Stomach (tissue), 4 donors: ENCODE data around the gene GPR87.

Experiments
- EP300 ChIP-seq: sonication (generic); formaldehyde crosslinking; IDR thresholded peaks from one replicate; pipeline ENCODE4 v1.6.1; 2017; ENCODE audit warnings: antibody characterized with exemption
- POLR2A ChIP-seq, 4 donors: fragments of 450-650 bp; IDR thresholded peaks; one replicate each; pipeline ENCODE4 v1.6.1; 2016; ENCODE audit warnings: antibody characterized with exemption in 4 of 4, control low read depth in 2 of 4, mild to moderate bottlenecking in 1 of 4, moderate library complexity in 1 of 4
- POLR2AphosphoS5 ChIP-seq, 3 donors: sonication (generic); formaldehyde crosslinking; IDR thresholded peaks; one replicate each; pipeline ENCODE4 v1.6.1; 2016; ENCODE audit warnings: antibody characterized with exemption in 3 of 3
- TF ChIP-seq, protein P1 (sequence below), 7 experiments: fragments of 450-650 bp in 4 of 7; fragments of 200-600 bp in 3 of 7; sonication (generic) in 3 of 7; IDR thresholded peaks; one replicate each; pipeline ENCODE4 v1.5.1; 2016 to 2019; ENCODE audit warnings: antibody characterized with exemption in 7 of 7, control low read depth in 2 of 7, mild to moderate bottlenecking in 1 of 7

DNA sequence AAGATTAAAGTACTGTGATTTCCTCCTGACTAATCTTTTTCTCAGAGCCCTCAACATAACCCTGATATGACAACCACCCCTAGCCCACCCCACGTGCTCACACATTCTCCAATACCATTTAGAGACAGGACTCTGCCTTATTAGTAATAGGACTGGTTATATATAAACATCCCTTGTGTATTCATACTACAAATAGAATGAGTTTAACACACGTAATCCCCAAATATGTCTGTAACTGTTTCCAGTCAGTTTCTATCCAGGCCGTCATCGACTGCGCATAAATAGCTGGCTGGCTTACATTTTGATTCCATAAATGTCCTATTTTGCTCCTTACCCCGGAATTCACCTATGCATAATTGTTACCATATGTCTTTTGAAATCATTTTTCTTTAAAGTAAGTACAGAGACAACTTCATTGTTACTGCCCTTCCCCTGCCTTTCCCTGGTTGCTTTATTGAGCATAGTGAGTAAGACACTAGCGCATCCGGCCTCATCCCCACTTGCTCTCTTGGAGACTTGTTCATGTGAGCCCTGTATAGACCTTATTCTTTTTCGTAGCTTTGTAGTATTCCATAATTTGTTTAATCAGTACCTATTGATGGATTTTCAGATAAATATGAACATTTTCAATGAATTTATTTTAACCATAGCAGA lies 34.8 kb downstream of the GPR87 start:
- TF ChIP-seq POLR2AphosphoS5 (IDR thresholded peaks at IDR 0.05): no peak
- TF ChIP-seq, protein P1, sequence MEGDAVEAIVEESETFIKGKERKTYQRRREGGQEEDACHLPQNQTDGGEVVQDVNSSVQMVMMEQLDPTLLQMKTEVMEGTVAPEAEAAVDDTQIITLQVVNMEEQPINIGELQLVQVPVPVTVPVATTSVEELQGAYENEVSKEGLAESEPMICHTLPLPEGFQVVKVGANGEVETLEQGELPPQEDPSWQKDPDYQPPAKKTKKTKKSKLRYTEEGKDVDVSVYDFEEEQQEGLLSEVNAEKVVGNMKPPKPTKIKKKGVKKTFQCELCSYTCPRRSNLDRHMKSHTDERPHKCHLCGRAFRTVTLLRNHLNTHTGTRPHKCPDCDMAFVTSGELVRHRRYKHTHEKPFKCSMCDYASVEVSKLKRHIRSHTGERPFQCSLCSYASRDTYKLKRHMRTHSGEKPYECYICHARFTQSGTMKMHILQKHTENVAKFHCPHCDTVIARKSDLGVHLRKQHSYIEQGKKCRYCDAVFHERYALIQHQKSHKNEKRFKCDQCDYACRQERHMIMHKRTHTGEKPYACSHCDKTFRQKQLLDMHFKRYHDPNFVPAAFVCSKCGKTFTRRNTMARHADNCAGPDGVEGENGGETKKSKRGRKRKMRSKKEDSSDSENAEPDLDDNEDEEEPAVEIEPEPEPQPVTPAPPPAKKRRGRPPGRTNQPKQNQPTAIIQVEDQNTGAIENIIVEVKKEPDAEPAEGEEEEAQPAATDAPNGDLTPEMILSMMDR (IDR thresholded peaks at IDR 0.05): no peak
- no peak for TF ChIP-seq POLR2A (IDR thresholded peaks at IDR 0.05)
- peak; percentile 30 for TF ChIP-seq EP300
